Heart left ventricle (tissue), 13 donors: ENCODE data around the gene ATP13A4.

Source experiments
- CTCF ChIP-seq, 12 donors: fragments of 200-600 bp; sonication (generic) in 4 of 12; IDR thresholded peaks; one replicate each; pipeline versions ENCODE4 v1.5.0 to v1.8.0; 2018 to 2022; ENCODE audit warnings: antibody characterized with exemption in 12 of 12, mild to moderate bottlenecking in 5 of 12
- POLR2A ChIP-seq, 2 donors: fragments of 450-650 bp; IDR thresholded peaks; one replicate each; pipeline ENCODE4 v1.6.1; 2017; ENCODE audit warnings: antibody characterized with exemption in 2 of 2, mild to moderate bottlenecking in 2 of 2, moderate library complexity in 2 of 2
- donor health status: ischemic (EF 13 %, LVEDD 7.1; RV severe dilation, severe dysfunction).
- donor health status: DM: no; HTN: yes; CAD: no.
- donor health status: DM: no; HTN: no; CAD: no.
- donor health status: ischemic (EF 25% LVEDD 6.9; RV normal size, moderate dysfunction).
- donor health status: ischemic (EF 25% LVEDD 5.7; RV mildly dilated, moderate dysfunction).
- donor health status: ischemic (EF 35%, LVEDD 5.7; RV mildly dilated, moderate dysfunction).
- donor health status: nonischemic (EF 11% LVEDD 7.7; RV severe dilation, severe dysfunction).
- donor health status: DM: yes; HTN: yes; CAD: no.
- donor health status: PGD.
- donor health status: ischemic (EF 29% LVEDD 5.4; RV normal size, mild dysfunction).
- donor health status: nonischemic (EF 23%, LVEDD 6.1; RV moderate dilation, normal function).

GRCh38 chr3:193599393-193599792, 44.7 kb upstream of the ATP13A4 start:
- TF ChIP-seq CTCF (IDR thresholded peaks at IDR 0.05) (no peak), POLR2A (IDR thresholded peaks at IDR 0.05) (no peak)
